Erythroblast (primary cell): ENCODE measurements around the gene SH3BP5L.

Source experiments
- GATA1 ChIP-seq: IDR thresholded peaks from 2 replicates; pipeline ENCODE4 v1.6.1; 2011; ENCODE audit warnings: low read depth, mild to moderate bottlenecking, control low read depth, low read length, moderate library complexity
- POLR2A ChIP-seq: IDR thresholded peaks from 2 replicates; pipeline ENCODE4 v1.6.1; 2011; ENCODE audit warnings: mild to moderate bottlenecking, low read length

GRCh38 chr1:248807067-248807737, 18.5 kb downstream of the SH3BP5L start:
- TF ChIP-seq POLR2A = no peak
- TF ChIP-seq GATA1 = no peak
